Stimulated activated CD8-positive, alpha-beta memory T cell treated with anti-CD3 and anti-CD28 coated beads, Interleukin-7, amount 100 ng/mL, for 1 hour (primary cell): ENCODE data around the gene SAFB.
"Not testable (repeated sequence)": the region's sequence is repeated elsewhere in the genome, so short reads cannot be mapped to it uniquely, and the experiment has no call there.

Source experiments
- DNase-seq, 2 donors: peaks; one replicate each; pipeline ENCODE4 v3.0.0-alpha.2; 2020; ENCODE audit warnings: low read depth in 2 of 2

SAFB gene

GRCh38 chr19:5595129-5595528, 27.8 kb upstream of the SAFB start:
- DNase-seq: no peak

DNA sequence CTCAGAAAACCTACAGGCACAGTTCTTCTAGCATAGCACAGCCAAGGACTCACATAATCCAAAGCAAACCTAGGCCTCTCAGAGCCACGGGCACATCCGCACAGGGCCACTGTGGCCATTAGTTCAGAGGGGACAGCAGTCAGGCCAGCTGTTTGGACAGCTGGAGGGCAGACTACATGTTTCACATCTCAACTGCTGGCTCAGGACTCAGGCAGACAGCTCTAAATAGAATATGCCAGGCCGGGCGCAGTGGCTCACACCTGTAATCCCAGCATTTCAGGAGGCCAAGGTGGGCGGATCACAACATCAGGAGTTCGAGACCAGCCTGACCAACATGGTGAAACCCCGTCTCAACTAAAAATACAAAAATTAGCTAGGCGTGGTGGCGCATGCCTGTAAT, 27.1 kb upstream of the SAFB start:
- DNase-seq: no peak

GRCh38 chr19:5600797-5601196, 22.1 kb upstream of the SAFB start:
- no peak for DNase-seq

GRCh38 chr19:5603626-5604025, 19.3 kb upstream of the SAFB start:
- no peak for DNase-seq

- no peak for DNase-seq
These were observed 17.5 kb upstream of the SAFB start for GRCh38 chr19:5605362-5605761.

- no peak for DNase-seq
These were observed 15.3 kb upstream of the SAFB start for GRCh38 chr19:5607318-5608275.

DNA sequence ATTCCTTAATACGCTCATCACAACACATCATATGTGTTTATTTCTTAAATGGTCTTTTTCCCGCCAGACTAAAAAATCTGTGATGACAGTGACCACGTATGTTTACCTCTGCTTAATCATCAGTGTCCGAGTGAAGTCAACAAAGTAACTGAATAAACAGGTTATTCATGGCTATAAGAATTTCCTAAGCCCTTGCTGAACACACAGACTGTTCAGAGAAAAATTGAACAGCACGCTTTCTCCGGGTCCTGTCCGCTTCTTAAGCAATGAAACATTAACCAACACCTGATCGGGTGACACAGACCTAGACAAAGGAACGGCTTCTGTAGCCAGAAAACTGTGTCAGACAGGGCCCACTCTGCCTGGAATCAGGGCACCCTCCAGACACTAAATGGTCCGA, 14.6 kb upstream of the SAFB start:
- no peak for DNase-seq

DNA sequence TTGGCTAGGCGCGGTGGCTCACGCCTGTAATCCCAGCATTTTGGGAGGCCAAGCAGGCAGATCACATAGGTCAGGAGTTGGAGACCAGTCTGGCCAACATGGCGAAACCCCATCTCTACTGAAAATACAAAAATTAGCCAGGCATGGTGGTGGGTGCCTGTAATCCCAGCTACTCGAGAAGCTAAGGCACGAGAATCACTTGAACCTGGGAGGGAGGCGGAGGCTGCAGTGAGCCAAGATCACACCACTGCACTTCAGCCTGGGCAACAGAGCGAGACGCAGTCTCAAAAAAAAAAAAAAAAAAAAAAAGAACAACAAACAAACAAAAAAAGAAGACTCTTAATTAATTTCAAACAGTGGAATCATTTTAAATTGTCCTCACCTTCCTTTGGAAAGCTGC, 14.1 kb upstream of the SAFB start:
- DNase-seq: not testable (repeated sequence)

- DNase-seq: no peak
These were observed 12.9 kb upstream of the SAFB start for GRCh38 chr19:5609881-5610448.

GRCh38 chr19:5612891-5613865, 9.7 kb upstream of the SAFB start:
- DNase-seq: no peak

DNA sequence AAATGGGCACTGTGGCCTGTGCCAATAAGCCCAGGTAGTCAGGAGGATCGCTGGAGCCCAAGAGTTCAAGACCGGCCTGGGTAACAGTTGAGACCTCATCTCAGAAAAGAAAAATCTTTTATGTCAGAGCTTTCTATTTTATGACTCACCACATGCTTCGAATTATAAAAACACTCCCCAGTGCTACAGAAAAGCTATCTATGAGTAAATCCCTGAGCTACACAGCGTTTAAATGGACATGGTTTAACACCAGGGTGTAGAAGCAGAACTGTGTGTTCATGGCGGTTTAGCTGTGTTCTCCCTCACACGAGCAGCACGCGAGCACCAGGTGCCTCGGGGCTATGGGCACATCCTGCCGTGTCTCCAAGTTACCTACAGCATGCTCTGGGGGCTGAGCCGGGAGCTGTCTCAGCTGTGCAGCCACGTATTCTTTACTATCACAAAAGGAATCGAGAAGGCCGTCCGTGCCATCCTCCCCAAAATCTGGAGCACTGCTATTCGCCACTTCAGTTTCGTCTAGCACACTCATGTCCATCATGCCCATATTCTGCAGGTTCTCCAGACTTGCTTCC, 7.0 kb upstream of the SAFB start:
- DNase-seq: no peak

GRCh38 chr19:5617080-5617479, 5.8 kb upstream of the SAFB start:
- no peak for DNase-seq

DNA sequence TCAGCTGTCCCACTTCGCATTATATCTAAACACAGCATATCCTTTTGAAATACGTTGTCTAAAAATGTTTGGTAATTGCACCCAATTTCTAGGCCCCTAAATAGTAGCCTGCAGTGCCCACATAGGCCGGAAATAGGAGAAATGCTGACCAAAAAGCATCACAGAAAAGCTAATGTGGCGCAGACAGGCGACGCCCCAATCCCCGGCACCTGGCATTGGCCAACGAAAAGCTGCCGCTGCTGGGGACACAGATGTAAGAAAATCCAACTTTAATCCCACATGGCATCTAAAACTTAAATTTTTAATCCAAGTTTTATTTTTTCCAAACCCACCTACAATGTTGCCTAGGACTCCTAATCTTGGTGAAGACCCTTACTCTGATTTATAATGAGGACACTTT, 4.3 kb upstream of the SAFB start:
- no peak for DNase-seq

DNA sequence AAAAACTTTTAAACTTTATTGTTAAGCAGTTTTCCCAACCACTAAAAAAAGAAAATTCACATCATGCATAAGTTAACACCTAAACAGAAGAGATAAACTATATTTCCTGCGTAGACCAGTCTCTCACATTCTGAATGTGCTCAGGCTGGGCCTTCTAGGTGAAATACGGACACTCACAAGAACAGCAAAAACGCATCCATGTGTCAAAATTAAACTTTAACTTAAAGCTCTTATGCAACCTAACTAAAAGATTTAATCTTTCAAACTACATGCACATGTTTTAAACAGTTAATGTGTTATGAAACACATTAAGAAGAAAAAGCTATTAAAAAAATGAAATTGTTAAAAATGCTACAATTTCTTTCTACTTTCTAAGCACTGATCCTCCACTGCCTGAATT, 2.9 kb upstream of the SAFB start:
- DNase-seq: no peak

DNA sequence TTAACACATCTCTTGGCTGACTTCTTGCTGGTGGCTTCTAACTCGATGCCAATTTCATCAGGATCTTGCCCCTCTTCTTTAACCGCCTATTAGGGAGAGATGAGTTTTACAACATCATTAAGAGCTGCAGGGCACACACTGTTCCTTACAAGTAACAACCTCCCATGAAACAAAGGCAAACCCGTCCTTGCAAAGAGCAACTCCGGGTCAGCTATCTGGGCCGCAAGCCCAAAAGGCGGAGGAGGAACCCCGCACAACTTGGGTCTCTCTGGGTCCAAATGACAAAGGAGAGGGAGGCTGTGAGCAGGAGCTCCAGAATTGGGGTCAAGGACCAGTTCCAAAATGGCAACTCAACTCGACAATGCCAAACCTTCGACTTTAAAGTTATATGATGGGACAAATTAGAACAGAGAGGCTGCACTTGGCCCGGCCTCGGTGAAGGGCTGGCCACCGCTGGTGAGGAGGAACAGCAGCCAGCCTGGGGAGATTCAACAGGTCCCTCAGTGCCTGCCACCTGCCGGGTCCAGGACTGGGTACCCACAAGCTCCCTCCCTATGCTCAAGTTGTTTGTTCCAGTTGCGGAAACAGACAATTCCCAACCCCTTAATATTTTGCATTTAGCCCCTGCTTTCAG, 1.5 kb upstream of the SAFB start:
- no peak for DNase-seq

GRCh38 chr19:5621945-5622464, 878 bp upstream of the SAFB start:
- DNase-seq: no peak

GRCh38 chr19:5623397-5624017, 624 bp downstream of the SAFB start:
- DNase-seq: no peak

DNA sequence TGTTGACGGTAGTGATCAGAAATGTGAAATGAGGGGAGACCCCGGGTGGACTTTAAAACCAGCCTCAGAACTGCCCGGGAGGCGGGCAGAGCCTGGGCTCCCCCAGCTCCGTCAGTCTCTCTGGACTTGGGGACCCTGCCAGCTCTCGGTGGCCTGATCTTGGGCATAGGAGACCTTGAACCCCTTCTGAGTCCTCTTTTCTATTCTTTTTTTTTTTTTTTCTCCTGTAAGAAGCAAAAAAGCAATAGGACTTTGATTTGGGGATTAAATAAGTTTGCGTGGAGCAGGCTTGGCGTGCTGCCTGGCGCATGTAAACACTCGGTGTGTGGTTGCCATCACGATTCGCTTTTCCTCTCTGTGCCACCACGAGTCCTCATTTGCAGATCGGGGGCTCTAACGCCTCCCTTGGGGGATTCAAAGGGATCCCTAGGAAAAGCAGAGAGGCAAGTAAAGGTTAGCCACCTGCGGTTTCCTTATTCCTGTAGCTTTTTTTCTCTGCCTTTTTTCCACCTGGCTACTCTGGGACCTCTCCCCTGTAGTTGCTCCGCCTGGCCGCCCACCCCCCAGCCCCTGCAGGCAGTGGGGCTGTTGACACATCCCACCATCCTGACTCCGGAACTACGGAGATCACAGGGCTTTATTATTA, 1.3 kb downstream of the SAFB start:
- no peak for DNase-seq

- no peak for DNase-seq
These were observed 1.9 kb downstream of the SAFB start for GRCh38 chr19:5624741-5625278.

DNA sequence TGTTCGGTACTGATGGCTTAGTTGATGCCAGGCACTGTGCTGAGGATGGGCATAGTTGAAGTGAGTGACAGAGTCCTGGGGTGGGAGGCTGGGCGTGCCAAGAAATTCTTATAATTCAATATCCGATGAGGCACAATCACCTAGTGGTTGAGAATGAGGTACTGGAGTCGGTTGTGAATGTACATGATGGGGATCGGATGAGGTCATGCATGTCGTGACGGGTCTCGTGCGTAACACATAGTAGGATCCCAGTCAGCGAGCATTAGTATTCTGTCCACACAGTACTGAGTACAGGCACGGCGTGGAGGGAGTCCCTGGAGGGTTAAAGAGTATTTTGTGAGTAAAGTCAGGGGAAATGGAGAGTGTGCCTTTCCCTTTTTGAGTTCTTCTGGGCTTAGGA, 2.8 kb downstream of the SAFB start:
- no peak for DNase-seq
